OCI-LY7 (cell line): ENCODE measurements around the gene FARP2. TPM values are rescaled to one million over a fixed set of nuclear protein-coding genes. Genes with fewer than 3 reads are reported as not detected.
A peak's percentile ranks its signal among the peaks of the same experiment; 100 is the strongest.

Experiments used
- BruUV-seq: library from RNA; stranded (reverse); fragments of 400-500 nt; replicated peaks from 2 replicates; lab custom pipeline; 2021; lab: Mats Ljungman, UMichigan
- CTCF ChIA-PET: fragments of 300-600 bp; sonication (Branson Sonifier 250); formaldehyde crosslinking; loops from one replicate; lab custom pipeline; 2022; ENCODE audit warnings: antibody characterized with exemption; ENCODE audit not compliant: unreplicated experiment; lab: Charles Lee
- POLR2A ChIA-PET: fragments of 300-600 bp; sonication (Branson Sonifier 250); formaldehyde crosslinking; loops from one replicate; lab custom pipeline; 2022; ENCODE audit warnings: antibody characterized with exemption; lab: Charles Lee
- DNase-seq: peaks from one replicate; pipeline ENCODE4 v3.0.0-alpha.2; 2015; ENCODE audit warnings: low spot score
- H2AFZ ChIP-seq: fragments of 200-600 bp; sonication (generic), shearing (Covaris generic); 2 replicates; pipeline ENCODE4 v1.6.1; 2014; ENCODE audit warnings: mild to moderate bottlenecking, antibody characterized with exemption, low read length, moderate library complexity
- H3K27ac ChIP-seq: fragments of 200-600 bp; sonication (generic); 2 replicates; pipeline ENCODE4 v1.5.1; 2014; ENCODE audit warnings: mixed run types, low read depth, mild to moderate bottlenecking, moderate library complexity, low read length, inconsistent platforms; ENCODE audit not compliant: poor library complexity, severe bottlenecking
- H3K36me3 ChIP-seq: fragments of 200-600 bp; sonication (generic); 2 replicates; pipeline ENCODE4 v1.6.1; 2014; ENCODE audit warnings: mild to moderate bottlenecking, antibody characterized with exemption, low read length, moderate library complexity, mixed read lengths; ENCODE audit not compliant: insufficient read depth
- H3K4me1 ChIP-seq: fragments of 200-600 bp; sonication (generic); 2 replicates; pipeline ENCODE4 v1.5.1; 2014; ENCODE audit warnings: mild to moderate bottlenecking, low read length; ENCODE audit not compliant: insufficient read depth, poor library complexity, severe bottlenecking
- H3K4me2 ChIP-seq: fragments of 200-600 bp; sonication (generic); 2 replicates; pipeline ENCODE4 v1.6.1; 2014; ENCODE audit warnings: mild to moderate bottlenecking, low read length
- H3K4me3 ChIP-seq: fragments of 200-600 bp; sonication (generic); 2 replicates; pipeline ENCODE4 v1.5.1; 2014; ENCODE audit warnings: mild to moderate bottlenecking, low read depth, low read length; ENCODE audit not compliant: poor library complexity, severe bottlenecking
- H3K79me2 ChIP-seq: fragments of 200-600 bp; sonication (generic); 2 replicates; pipeline ENCODE4 v1.6.1; 2016; ENCODE audit warnings: low read depth, mild to moderate bottlenecking, low read length, moderate library complexity, mixed read lengths; ENCODE audit not compliant: insufficient read depth
- H3K9me2 ChIP-seq: fragments of 200-600 bp; sonication (generic); 2 replicates; pipeline ENCODE4 v1.6.1; 2016; ENCODE audit warnings: mild to moderate bottlenecking, low read length, mixed read lengths; ENCODE audit not compliant: insufficient read depth
- H3K9me3 ChIP-seq: fragments of 200-600 bp; sonication (generic); 2 replicates; pipeline ENCODE4 v1.6.1; 2014; ENCODE audit warnings: mild to moderate bottlenecking, mixed run types, low read length, mixed read lengths
- H4K20me1 ChIP-seq: fragments of 200-600 bp; sonication (generic); 2 replicates; pipeline ENCODE4 v1.6.1; 2014; ENCODE audit warnings: mild to moderate bottlenecking, antibody characterized with exemption, low read length, moderate library complexity, mixed read lengths; ENCODE audit not compliant: insufficient read depth
- CTCF ChIP-seq: fragments of 200-600 bp; sonication (generic); conservative IDR thresholded peaks from 2 replicates; pipeline ENCODE4 v1.5.1; 2014; ENCODE audit warnings: mild to moderate bottlenecking, antibody characterized with exemption, low read length, moderate library complexity, mixed read lengths
- EZH2phosphoT487 ChIP-seq: fragments of 200-600 bp; sonication (generic); IDR thresholded peaks from 2 replicates; pipeline ENCODE4 v1.6.1; 2018; ENCODE audit warnings: low read depth, borderline replicate concordance, mild to moderate bottlenecking, mixed run types, antibody characterized with exemption, low read length, moderate library complexity, mixed read lengths
- intact Hi-C: fragments of 100-400 bp; cut with micrococcal nuclease; formaldehyde crosslinking; loops from one replicate; pipeline ENCODE4 v1.10.0; 2022; ENCODE audit not compliant: unreplicated experiment
- total RNA-seq, 2 experiments: library from RNA; depleted of rRNA in 1 of 2; stranded (reverse); fragments of >200 nt in 1 of 2; shearing (Covaris generic) in 1 of 2; gene quantifications; 2 replicates each; pipeline ENCODE4 v1.2.3, GENCODE V29; 2014 to 2022

FARP2 gene
- total RNA-seq, 2 experiments from 2014 or later = 33.6 to 52.7 TPM

DNA sequence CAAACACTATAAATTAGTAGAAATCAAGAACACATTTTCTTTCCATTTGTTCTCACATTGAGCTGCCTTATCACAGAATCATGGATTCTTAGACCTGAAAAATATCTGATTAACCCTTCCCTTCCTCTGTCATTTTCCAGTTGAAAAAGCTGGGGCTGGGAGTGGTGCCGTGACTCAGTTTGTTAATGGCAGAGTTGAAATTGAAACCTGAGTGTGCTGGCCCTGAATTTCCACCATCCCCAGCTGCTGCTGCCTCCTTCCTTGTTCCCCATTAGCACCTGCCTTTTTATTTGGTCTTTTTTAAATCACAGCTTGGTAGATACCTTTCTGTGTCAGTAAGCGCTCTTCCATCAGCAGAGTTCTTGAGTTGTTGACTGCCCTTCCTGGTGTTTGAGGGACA, 10.6 kb downstream of the FARP2 start:
- Histone ChIP-seq H3K36me3 (peaks cover 2% of the 10 kb centered on the region; the same call in 1 of the 2 replicates), H3K9me2 (no peaks in the 10 kb centered on the region), H3K27ac (peak overlapping the region; percentile 54), H4K20me1 (0 out of 2 replicates have a peak, but pooled peaks cover 5% of the 10 kb centered on the region), H3K4me1 (peaks cover 65% of the 10 kb centered on the region), H2AFZ (no peak overlapping the region), H3K4me2 (peak overlapping the region; percentile 67), H3K4me3 (peak overlapping the region; percentile 39), H3K9me3 (no peaks in the 10 kb centered on the region), H3K79me2 (peaks cover 44% of the 10 kb centered on the region; the same call in 1 of the 2 replicates)
- peak; percentile 41 for DNase-seq
- TF ChIP-seq CTCF (no peak), EZH2phosphoT487 (no peak)
- ChIA-PET CTCF (no interaction called here), POLR2A (interaction anchor here (0.7 to 1.6 kb wide), 3 partner anchors 8 to 31 kb away, joined by 3 to 7 read pairs (median 3); no protein-coding TSS in a partner anchor)
- no TSS peak for BruUV-seq
- intact Hi-C loops = no loop called here

- ChIA-PET POLR2A (interaction anchor here (0.6 to 1.7 kb wide), 7 partner anchors 9 to 345 kb away, joined by 3 to 7 read pairs (median 4); no protein-coding TSS in a partner anchor), CTCF (interaction anchor here (0.8 to 1.5 kb wide), 2 partner anchors 10 to 11 kb away, joined by 3 to 4 read pairs; no protein-coding TSS in a partner anchor)
- H2AFZ ChIP-seq = no peak overlapping the region
- 0 out of 2 replicates have a peak, but pooled peaks cover 7% of the 10 kb centered on the region for H4K20me1 ChIP-seq
- H3K9me2 ChIP-seq = no peaks in the 10 kb centered on the region
- TF ChIP-seq EZH2phosphoT487 (no peak), CTCF (no peak)
- peaks cover 2% of the 10 kb centered on the region; the same call in 1 of the 2 replicates for H3K36me3 ChIP-seq
- H3K4me2 ChIP-seq = no peak overlapping the region; the same call in 1 of the 2 replicates
- H3K4me1 ChIP-seq = peaks cover 84% of the 10 kb centered on the region
- H3K4me3 ChIP-seq = no peak overlapping the region
- no peak for DNase-seq
- BruUV-seq = no TSS peak
- no peaks in the 10 kb centered on the region for H3K9me3 ChIP-seq
- H3K27ac ChIP-seq = no peak overlapping the region
- intact Hi-C loops = no loop called here
- H3K79me2 ChIP-seq = peaks cover 44% of the 10 kb centered on the region; the same call in 1 of the 2 replicates
These were observed 12.6 kb downstream of the FARP2 start for GRCh38 chr2:241368643-241369042.
